HFFc6 (cell line): ENCODE results near the gene RFX5. TPM values are rescaled to one million over a fixed set of nuclear protein-coding genes. Genes with fewer than 3 reads are reported as not detected.
"Not testable (repeated sequence)": the region's sequence is repeated elsewhere in the genome, so short reads cannot be mapped to it uniquely, and the experiment has no call there.

Experiments used
- DNase-seq: peaks from one replicate; pipeline ENCODE4 v3.0.0-alpha.2; 2018
- H3K27ac Mint-ChIP-seq: 2 replicates; pipeline ENCODE4 v1.8.0; 2020; ENCODE audit warnings: mild to moderate bottlenecking, mixed read lengths
- H3K27me3 Mint-ChIP-seq: 2 replicates; pipeline ENCODE4 v1.8.0; 2021; ENCODE audit warnings: mild to moderate bottlenecking, moderate library complexity, mixed read lengths; ENCODE audit not compliant: insufficient read depth
- H3K36me3 Mint-ChIP-seq: 2 replicates; pipeline ENCODE4 v1.8.0; 2021; ENCODE audit warnings: low read depth, mixed read lengths
- H3K4me1 Mint-ChIP-seq: 2 replicates; pipeline ENCODE4 v1.8.0; 2020; ENCODE audit warnings: low read depth, mixed read lengths
- H3K4me3 Mint-ChIP-seq: 2 replicates; pipeline ENCODE4 v1.8.0; 2020; ENCODE audit warnings: mild to moderate bottlenecking, moderate library complexity, mixed read lengths
- H3K9me3 Mint-ChIP-seq: 2 replicates; pipeline ENCODE4 v1.8.0; 2020; ENCODE audit warnings: mild to moderate bottlenecking, mixed read lengths
- total RNA-seq, 6 experiments: library from RNA; stranded (reverse); fragmentation: NEBNext Ultra II Directional; extraction: Animal tissue kit (Norgen Biotek cat#: 25700); gene quantifications; 2 replicates in 1 of 6; 3 replicates in 5 of 6; pipeline ENCODE4 v1.2.3, GENCODE V29; 2021
- TF ChIP-seq, protein P1 (sequence below): fragments of 200-600 bp; sonication (generic); IDR thresholded peaks from 2 replicates; pipeline ENCODE4 v1.5.0; 2021; ENCODE audit warnings: antibody characterized with exemption, mild to moderate bottlenecking

Gene RFX5
- total RNA-seq, 6 experiments from 2014 or later, result 32.1 to 39.0 (median 35.7) TPM

- Mint-ChIP-seq H3K9me3 (peaks cover 32% of the 10 kb centered on the region), H3K27me3 (peaks cover 6% of the 10 kb centered on the region; the same call in 1 of the 2 replicates), H3K4me1 (0 out of 2 replicates have a peak, but pooled peaks cover 5% of the 10 kb centered on the region), H3K27ac (no peak overlapping the region), H3K4me3 (no peak overlapping the region), H3K36me3 (peaks cover 32% of the 10 kb centered on the region)
- TF ChIP-seq, protein P1, sequence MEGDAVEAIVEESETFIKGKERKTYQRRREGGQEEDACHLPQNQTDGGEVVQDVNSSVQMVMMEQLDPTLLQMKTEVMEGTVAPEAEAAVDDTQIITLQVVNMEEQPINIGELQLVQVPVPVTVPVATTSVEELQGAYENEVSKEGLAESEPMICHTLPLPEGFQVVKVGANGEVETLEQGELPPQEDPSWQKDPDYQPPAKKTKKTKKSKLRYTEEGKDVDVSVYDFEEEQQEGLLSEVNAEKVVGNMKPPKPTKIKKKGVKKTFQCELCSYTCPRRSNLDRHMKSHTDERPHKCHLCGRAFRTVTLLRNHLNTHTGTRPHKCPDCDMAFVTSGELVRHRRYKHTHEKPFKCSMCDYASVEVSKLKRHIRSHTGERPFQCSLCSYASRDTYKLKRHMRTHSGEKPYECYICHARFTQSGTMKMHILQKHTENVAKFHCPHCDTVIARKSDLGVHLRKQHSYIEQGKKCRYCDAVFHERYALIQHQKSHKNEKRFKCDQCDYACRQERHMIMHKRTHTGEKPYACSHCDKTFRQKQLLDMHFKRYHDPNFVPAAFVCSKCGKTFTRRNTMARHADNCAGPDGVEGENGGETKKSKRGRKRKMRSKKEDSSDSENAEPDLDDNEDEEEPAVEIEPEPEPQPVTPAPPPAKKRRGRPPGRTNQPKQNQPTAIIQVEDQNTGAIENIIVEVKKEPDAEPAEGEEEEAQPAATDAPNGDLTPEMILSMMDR, result peak; percentile 27; the same call in 1 of the 2 replicates
- DNase-seq, result no peak
Measured at GRCh38 chr1:151364996-151365395, 17.9 kb upstream of the RFX5 start.

DNA sequence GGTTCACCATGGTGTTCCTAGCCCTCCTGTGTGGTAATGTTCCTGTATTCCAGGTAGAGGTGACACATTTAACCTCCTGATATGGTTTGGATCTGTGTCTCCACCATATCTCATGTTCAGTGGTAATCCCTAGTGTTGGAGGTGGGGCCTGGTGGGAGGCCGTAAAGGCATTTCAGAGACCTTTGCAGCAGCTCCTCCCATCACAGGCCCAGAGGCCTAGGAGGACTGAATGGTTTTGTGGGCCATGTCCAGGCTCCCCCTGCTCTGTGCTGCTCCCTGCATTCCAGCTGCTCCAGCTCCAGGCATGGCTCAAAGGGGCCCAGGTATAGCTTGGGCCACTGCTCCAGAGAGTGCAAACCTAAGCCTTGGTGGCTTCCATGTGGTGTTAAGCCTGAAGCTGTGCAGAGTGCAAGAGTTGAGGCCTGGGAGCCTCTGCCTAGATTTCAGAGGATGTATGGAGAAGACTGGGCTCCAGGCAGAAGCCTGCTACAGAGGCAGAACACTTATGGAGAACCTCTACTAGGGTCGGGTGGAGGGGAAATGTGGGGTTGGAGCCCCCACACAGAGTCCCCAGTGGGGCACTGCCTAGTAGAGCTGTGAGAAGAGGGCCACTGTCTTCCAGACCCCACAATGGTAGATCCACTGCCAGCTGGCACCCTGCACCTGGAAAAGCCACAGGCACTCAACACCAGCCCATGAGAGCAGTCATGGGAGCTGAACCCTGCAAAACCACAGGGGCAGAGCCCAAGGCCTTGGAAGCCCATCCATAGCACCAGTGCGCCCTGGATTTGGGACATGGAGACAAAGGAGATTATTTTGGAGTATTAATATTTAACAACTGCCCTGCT is 15.5 kb upstream of the RFX5 start:
- Mint-ChIP-seq H3K4me3 (no peak overlapping the region), H3K27me3 (peaks cover 6% of the 10 kb centered on the region; the same call in 1 of the 2 replicates), H3K4me1 (no peaks in the 10 kb centered on the region), H3K27ac (no peak overlapping the region), H3K36me3 (peaks cover 32% of the 10 kb centered on the region), H3K9me3 (peaks cover 32% of the 10 kb centered on the region)
- DNase-seq, result no peak
- TF ChIP-seq, protein P1, result no peak

- peaks cover 32% of the 10 kb centered on the region for H3K36me3 Mint-ChIP-seq
- no peak overlapping the region for H3K27ac Mint-ChIP-seq
- H3K4me3 Mint-ChIP-seq, result no peak overlapping the region
Measured at GRCh38 chr1:151361883-151362282, 14.8 kb upstream of the RFX5 start.

GRCh38 chr1:151356696-151357095 is 9.6 kb upstream of the RFX5 start:
- no peak overlapping the region for H3K4me3 Mint-ChIP-seq
- DNase-seq, result no peak
- H3K36me3 Mint-ChIP-seq, result peaks cover 11% of the 10 kb centered on the region
- H3K27ac Mint-ChIP-seq, result no peak overlapping the region
- peaks cover 15% of the 10 kb centered on the region for H3K9me3 Mint-ChIP-seq
- peaks cover 4% of the 10 kb centered on the region for H3K27me3 Mint-ChIP-seq
- TF ChIP-seq, protein P1, result no peak
- no peaks in the 10 kb centered on the region for H3K4me1 Mint-ChIP-seq

More at GRCh38 chr1:151361883-151362282, 14.8 kb upstream of the RFX5 start:
- H3K27me3 Mint-ChIP-seq, result peaks cover 6% of the 10 kb centered on the region; the same call in 1 of the 2 replicates
- DNase-seq, result no peak
- TF ChIP-seq, protein P1, result no peak
- H3K9me3 Mint-ChIP-seq, result peaks cover 32% of the 10 kb centered on the region
- no peaks in the 10 kb centered on the region for H3K4me1 Mint-ChIP-seq

DNA sequence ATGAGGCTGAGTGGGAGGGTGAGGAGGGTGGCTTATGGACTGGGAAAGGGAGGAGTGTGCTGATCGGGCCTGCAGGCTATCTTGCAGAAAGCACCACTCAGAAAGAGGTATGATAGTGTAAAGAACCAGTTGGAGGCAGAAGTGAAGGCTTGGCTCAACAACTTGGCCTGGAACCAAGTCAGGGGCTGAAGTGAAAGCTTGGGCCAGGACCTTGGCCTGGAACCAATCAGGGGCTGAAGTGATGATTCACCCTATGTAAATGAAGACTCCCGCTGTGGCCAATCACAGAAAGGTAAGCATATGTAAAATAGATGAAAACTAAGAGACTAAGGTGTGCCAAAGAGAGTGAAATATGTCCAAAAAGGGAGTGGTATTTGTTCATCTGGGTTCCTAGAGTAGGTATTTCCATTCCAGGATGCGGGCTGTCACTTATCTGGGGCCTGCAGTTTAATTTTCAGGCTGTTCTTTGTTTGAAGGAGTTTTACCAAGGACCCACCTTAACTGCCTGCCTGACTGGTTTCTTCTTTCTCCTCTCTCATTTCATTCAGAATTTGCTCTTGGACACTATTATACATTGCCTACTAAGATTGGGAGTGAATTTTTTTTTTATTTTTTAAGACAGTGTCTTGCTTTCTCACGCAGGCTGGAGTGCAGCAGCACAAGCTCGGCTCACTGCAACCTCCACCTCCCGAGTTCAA is 5.1 kb upstream of the RFX5 start:
- peaks cover 6% of the 10 kb centered on the region for H3K36me3 Mint-ChIP-seq
- TF ChIP-seq, protein P1, result no peak
- no peak for DNase-seq
- peaks cover 10% of the 10 kb centered on the region for H3K9me3 Mint-ChIP-seq
- peaks cover 11% of the 10 kb centered on the region for H3K4me1 Mint-ChIP-seq
- H3K27ac Mint-ChIP-seq, result no peak overlapping the region
- H3K27me3 Mint-ChIP-seq, result no peaks in the 10 kb centered on the region; the same call in 1 of the 2 replicates
- H3K4me3 Mint-ChIP-seq, result no peak overlapping the region

DNA sequence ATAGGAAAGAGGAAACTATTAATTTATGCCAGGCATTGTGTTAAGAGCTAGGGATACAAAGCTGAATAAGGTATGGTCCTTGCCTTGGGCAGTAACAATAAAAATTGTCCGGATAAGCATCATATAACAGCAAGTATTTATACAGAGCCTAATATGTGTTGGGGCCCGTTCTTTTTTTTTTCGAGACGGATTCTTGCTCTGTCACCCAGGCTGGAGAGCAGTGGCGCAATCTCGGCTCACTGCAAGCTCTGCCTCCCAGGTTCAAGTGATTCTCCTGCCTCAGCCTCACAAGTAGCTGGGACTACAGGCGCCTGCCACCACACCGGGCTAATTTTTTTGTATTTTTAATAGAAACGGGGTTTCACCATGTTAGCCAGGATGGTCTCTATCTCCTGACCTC is 3.3 kb upstream of the RFX5 start:
- not testable (repeated sequence) for H3K27ac Mint-ChIP-seq, DNase-seq, H3K27me3 Mint-ChIP-seq, H3K36me3 Mint-ChIP-seq, H3K4me3 Mint-ChIP-seq
- Mint-ChIP-seq H3K4me1 (peaks cover 25% of the 10 kb centered on the region), H3K9me3 (peaks cover 10% of the 10 kb centered on the region)
